Smooth muscle cell (in vitro differentiated cells): ENCODE results near the gene TEKT3. TPM values are rescaled to one million over a fixed set of nuclear protein-coding genes. Genes with fewer than 3 reads are reported as not detected.

Source experiments
- DNase-seq: peaks from one replicate; lab custom pipeline; 2025; ENCODE audit not compliant: unreplicated experiment; lab: John Stamatoyannopoulos, UW
- H2AFZ ChIP-seq: fragments of 200-600 bp; sonication (generic); 2 replicates; pipeline ENCODE4 v1.6.0; 2016; ENCODE audit warnings: antibody characterized with exemption, low read depth, mild to moderate bottlenecking
- H3F3A ChIP-seq: fragments of 200-600 bp; sonication (generic); 2 replicates; pipeline ENCODE4 v1.6.0; 2017; ENCODE audit warnings: antibody characterized with exemption, low read depth
- H3K27ac ChIP-seq: fragments of 200-600 bp; sonication (generic); 2 replicates; pipeline ENCODE4 v1.5.1; 2016; ENCODE audit warnings: low read depth, mild to moderate bottlenecking
- H3K27me3 ChIP-seq: fragments of 200-600 bp; sonication (generic); 2 replicates; pipeline ENCODE4 v1.6.1; 2016; ENCODE audit warnings: low read depth, mild to moderate bottlenecking
- H3K36me3 ChIP-seq: fragments of 200-600 bp; sonication (generic); 2 replicates; pipeline ENCODE4 v1.5.1; 2016; ENCODE audit warnings: low read depth
- H3K4me1 ChIP-seq: fragments of 200-600 bp; sonication (generic); 2 replicates; pipeline ENCODE4 v1.5.1; 2016; ENCODE audit warnings: low read depth
- H3K4me2 ChIP-seq: fragments of 200-600 bp; sonication (generic); 2 replicates; pipeline ENCODE4 v1.6.0; 2016; ENCODE audit warnings: mild to moderate bottlenecking
- H3K4me3 ChIP-seq: fragments of 200-600 bp; sonication (generic); 2 replicates; pipeline ENCODE4 v1.5.1; 2016; ENCODE audit warnings: mild to moderate bottlenecking
- H3K79me2 ChIP-seq: fragments of 200-600 bp; sonication (generic); 2 replicates; pipeline ENCODE4 v1.6.0; 2016; ENCODE audit warnings: low read depth, mild to moderate bottlenecking
- H3K9ac ChIP-seq: fragments of 200-600 bp; sonication (generic); 2 replicates; pipeline ENCODE4 v1.6.0; 2016; ENCODE audit warnings: low read depth
- H3K9me3 ChIP-seq: fragments of 200-600 bp; sonication (generic); replicated peaks from 2 replicates; pipeline ENCODE4 v1.5.1; 2016; ENCODE audit warnings: low read depth
- H4K20me1 ChIP-seq: fragments of 200-600 bp; sonication (generic); 2 replicates; pipeline ENCODE4 v1.6.0; 2016; ENCODE audit warnings: low read depth
- WGBS: methylation state at CpG from one replicate; pipeline ENCODE4 v1.1.7; 2016; ENCODE audit warnings: low lambda C conversion rate; 5-methylcytosine and 5-hydroxymethylcytosine counted together
- polyA plus RNA-seq: library from polyadenylated mRNA; unstranded; fragments of >200 nt; fragmentation: Nextera tagmentation; extraction: Ambion mirVana; gene quantifications from 2 replicates; pipeline ENCODE4 v1.2.1, GENCODE V29; 2016
- total RNA-seq: library from RNA; depleted of rRNA; stranded (reverse); fragments of >200 nt; gene quantifications from 2 replicates; pipeline ENCODE4 v1.2.3, GENCODE V29; 2014
- TF ChIP-seq, protein P1 (sequence below): fragments of 200-600 bp; sonication (generic); IDR thresholded peaks from 2 replicates; pipeline ENCODE4 v1.5.1; 2017; ENCODE audit warnings: borderline replicate concordance, mild to moderate bottlenecking, antibody characterized with exemption; ENCODE audit not compliant: insufficient read depth, poor library complexity, severe bottlenecking

Gene TEKT3
- total and polyA plus RNA-seq, 2 experiments from 2014 or later: 0.09 to 1.00 TPM

DNA sequence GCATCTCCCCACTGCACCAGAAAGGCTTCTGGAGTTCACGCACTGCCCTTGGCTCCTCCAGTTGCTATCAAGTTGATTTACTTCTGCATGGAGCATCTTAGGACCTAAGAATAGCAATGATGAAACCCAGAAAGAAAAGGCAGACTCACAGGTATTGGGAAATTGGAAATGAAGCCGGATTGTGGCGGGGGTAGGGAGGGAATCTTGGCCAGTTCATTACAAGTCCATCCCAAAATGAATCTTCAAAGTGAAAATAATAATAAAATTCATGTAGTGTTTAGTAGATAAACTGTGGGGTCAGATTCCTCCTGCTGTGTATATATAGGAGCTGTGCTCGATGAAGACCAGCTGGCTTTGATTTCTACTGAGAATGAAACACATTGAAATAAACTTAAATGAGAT lies 33.7 kb downstream of the TEKT3 start:
- Histone ChIP-seq H3K27me3 (no peaks in the 10 kb centered on the region), H3K27ac (no peak overlapping the region), H3K9ac (no peak overlapping the region), H4K20me1 (no peaks in the 10 kb centered on the region), H3K4me2 (no peak overlapping the region), H3K79me2 (no peaks in the 10 kb centered on the region), H3K36me3 (no peaks in the 10 kb centered on the region), H2AFZ (no peak overlapping the region), H3F3A (no peaks in the 10 kb centered on the region), H3K4me1 (no peaks in the 10 kb centered on the region), H3K9me3 (no peaks in the 10 kb centered on the region), H3K4me3 (no peak overlapping the region)
- WGBS: 70% methylated on average over 4 of the region's 4 CpGs
- no peak for DNase-seq
- TF ChIP-seq, protein P1, sequence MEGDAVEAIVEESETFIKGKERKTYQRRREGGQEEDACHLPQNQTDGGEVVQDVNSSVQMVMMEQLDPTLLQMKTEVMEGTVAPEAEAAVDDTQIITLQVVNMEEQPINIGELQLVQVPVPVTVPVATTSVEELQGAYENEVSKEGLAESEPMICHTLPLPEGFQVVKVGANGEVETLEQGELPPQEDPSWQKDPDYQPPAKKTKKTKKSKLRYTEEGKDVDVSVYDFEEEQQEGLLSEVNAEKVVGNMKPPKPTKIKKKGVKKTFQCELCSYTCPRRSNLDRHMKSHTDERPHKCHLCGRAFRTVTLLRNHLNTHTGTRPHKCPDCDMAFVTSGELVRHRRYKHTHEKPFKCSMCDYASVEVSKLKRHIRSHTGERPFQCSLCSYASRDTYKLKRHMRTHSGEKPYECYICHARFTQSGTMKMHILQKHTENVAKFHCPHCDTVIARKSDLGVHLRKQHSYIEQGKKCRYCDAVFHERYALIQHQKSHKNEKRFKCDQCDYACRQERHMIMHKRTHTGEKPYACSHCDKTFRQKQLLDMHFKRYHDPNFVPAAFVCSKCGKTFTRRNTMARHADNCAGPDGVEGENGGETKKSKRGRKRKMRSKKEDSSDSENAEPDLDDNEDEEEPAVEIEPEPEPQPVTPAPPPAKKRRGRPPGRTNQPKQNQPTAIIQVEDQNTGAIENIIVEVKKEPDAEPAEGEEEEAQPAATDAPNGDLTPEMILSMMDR: no peak

DNA sequence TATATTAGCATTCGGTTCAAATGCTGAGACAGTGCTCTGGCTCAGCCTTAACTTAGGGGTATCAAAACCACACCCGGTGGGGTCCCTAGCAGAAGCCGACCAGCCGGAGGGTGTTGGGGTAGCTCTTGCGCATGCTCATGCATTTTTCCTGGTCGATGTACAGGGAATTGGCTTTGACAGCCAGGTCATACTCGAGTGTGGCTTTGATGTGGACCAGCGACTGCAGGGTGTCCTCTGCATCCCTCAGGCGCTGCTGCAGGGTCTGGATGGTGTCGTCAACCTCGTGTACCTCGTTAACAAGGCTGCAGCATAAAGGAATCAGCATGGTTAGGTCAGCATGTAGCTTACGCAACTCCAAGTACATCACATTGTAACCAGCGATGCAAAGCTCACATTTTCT lies 37.5 kb downstream of the TEKT3 start:
- no peak overlapping the region for H2AFZ ChIP-seq
- no peak overlapping the region for H3K4me3 ChIP-seq
- no peak overlapping the region for H3K27ac ChIP-seq
- no peak overlapping the region for H3K4me2 ChIP-seq
- H3K9me3 ChIP-seq: no peaks in the 10 kb centered on the region
- 80% methylated on average over 14 of the region's 14 CpGs for WGBS
- H3K27me3 ChIP-seq: no peaks in the 10 kb centered on the region
- H4K20me1 ChIP-seq: no peaks in the 10 kb centered on the region
- H3K4me1 ChIP-seq: no peaks in the 10 kb centered on the region
- no peaks in the 10 kb centered on the region for H3K36me3 ChIP-seq
- no peaks in the 10 kb centered on the region for H3F3A ChIP-seq
- DNase-seq: no peak
- TF ChIP-seq, protein P1: no peak
- H3K9ac ChIP-seq: no peak overlapping the region
- H3K79me2 ChIP-seq: no peaks in the 10 kb centered on the region

GRCh38 chr17:15303268-15303667 lies 38.1 kb downstream of the TEKT3 start:
- Histone ChIP-seq H3K36me3 (no peaks in the 10 kb centered on the region), H3K9me3 (no peaks in the 10 kb centered on the region), H3F3A (no peaks in the 10 kb centered on the region), H3K4me2 (no peak overlapping the region), H3K79me2 (no peaks in the 10 kb centered on the region), H3K4me1 (no peaks in the 10 kb centered on the region), H3K27ac (no peak overlapping the region), H3K9ac (no peak overlapping the region), H3K4me3 (no peak overlapping the region), H4K20me1 (no peaks in the 10 kb centered on the region), H2AFZ (no peak overlapping the region), H3K27me3 (no peaks in the 10 kb centered on the region)
- WGBS: 24% methylated on average over 3 of the region's 3 CpGs
- TF ChIP-seq, protein P1: no peak
- no peak for DNase-seq

DNA sequence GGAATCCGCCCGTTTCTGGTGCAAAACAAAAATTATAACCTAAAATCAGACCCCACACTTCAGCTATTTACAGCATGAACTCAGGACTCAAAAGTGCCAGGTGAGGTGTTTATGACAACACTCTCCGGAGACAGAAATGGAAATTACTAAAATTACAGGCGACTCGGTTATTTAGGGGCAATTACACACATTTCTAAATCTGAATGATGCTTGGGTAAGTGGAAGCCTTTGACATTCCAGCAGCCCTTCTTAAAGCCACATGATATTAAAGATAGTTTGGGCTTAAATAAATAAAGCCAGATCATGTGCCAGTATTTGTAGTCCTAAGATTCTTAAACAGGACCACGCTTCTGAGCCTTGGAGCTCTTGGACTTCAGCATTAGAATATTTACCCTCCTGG lies 39.6 kb downstream of the TEKT3 start:
- Histone ChIP-seq H4K20me1 (no peaks in the 10 kb centered on the region), H2AFZ (peak overlapping the region; percentile 49), H3F3A (no peaks in the 10 kb centered on the region), H3K79me2 (no peaks in the 10 kb centered on the region), H3K4me3 (no peak overlapping the region), H3K4me2 (no peak overlapping the region), H3K9ac (no peak overlapping the region), H3K4me1 (no peaks in the 10 kb centered on the region), H3K27ac (no peak overlapping the region), H3K36me3 (no peaks in the 10 kb centered on the region), H3K9me3 (no peaks in the 10 kb centered on the region), H3K27me3 (no peaks in the 10 kb centered on the region)
- no peak for DNase-seq
- WGBS: 89% methylated on average over 6 of the region's 6 CpGs
- TF ChIP-seq, protein P1: no peak
